Cardiac fibroblast (primary cell): ENCODE results near the gene PADI2.

Experiments used
- DNase-seq, 2 donors: peaks; one replicate each; pipeline versions ENCODE4 v3.0.0 to v3.0.0-alpha.2; 2010; ENCODE audit warnings: low read depth in 2 of 2
- H3K4me3 ChIP-seq, 2 donors: replicated peaks in 1 of 2; 1 replicate in 1 of 2; 2 replicates in 1 of 2; pipeline ENCODE4 v1.5.1; 2011; ENCODE audit warnings: low read depth in 2 of 2, low read length in 2 of 2, mild to moderate bottlenecking in 2 of 2, moderate library complexity in 1 of 2
- TF ChIP-seq, protein P1 (sequence below): IDR thresholded peaks from one replicate; pipeline ENCODE4 v1.5.1; 2011; ENCODE audit warnings: low read depth, mild to moderate bottlenecking, low read length, inconsistent platforms

The PADI2 gene

DNA sequence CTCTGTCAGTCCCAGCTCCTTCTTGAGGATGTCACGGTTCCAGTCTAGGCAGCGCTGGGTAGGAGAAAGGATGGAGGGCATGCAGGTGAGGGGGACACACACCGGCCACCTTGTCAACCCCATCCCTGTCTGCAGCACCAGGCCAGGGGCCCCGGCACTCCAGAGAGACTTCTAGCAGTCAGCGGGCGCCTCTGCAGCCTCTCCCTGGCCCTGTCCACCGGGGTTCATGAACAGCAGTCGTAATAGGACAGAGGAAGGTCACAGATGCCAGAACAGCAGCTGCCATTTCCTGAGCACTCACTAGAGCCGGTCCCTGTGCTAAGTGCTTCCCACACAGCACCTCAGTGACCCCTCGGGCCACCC is 49.1 kb downstream of the PADI2 start:
- TF ChIP-seq, protein P1, sequence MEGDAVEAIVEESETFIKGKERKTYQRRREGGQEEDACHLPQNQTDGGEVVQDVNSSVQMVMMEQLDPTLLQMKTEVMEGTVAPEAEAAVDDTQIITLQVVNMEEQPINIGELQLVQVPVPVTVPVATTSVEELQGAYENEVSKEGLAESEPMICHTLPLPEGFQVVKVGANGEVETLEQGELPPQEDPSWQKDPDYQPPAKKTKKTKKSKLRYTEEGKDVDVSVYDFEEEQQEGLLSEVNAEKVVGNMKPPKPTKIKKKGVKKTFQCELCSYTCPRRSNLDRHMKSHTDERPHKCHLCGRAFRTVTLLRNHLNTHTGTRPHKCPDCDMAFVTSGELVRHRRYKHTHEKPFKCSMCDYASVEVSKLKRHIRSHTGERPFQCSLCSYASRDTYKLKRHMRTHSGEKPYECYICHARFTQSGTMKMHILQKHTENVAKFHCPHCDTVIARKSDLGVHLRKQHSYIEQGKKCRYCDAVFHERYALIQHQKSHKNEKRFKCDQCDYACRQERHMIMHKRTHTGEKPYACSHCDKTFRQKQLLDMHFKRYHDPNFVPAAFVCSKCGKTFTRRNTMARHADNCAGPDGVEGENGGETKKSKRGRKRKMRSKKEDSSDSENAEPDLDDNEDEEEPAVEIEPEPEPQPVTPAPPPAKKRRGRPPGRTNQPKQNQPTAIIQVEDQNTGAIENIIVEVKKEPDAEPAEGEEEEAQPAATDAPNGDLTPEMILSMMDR: no peak
- no peak overlapping the region for H3K4me3 ChIP-seq
- no peak for DNase-seq

GRCh38 chr1:17069452-17070162 is 49.6 kb downstream of the PADI2 start:
- H3K4me3 ChIP-seq: no peak overlapping the region
- TF ChIP-seq, protein P1: no peak
- DNase-seq: no peak

DNA sequence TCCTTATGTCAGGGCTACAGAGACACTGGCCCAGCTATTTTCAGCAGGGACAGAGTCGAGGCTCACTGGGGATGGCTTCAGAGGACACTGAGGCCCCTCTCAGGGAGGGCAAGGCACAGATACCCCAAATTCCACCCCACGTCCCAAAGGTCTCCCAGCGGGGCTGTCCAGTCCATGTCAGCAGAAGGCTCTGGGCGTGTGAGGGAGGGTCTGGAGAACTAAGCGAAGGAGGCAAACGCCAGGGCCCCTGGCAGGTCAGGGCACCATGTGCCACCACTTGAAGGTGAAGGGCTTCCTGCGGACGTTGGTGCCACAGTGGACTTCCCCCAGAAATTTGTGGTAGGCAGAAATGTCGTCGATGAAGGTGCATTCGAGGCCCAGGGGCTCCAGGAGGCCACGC is 50.5 kb downstream of the PADI2 start:
- TF ChIP-seq, protein P1: no peak
- DNase-seq: no peak
- H3K4me3 ChIP-seq: no peak overlapping the region

- H3K4me3 ChIP-seq: no peak overlapping the region
- no peak for DNase-seq
- TF ChIP-seq, protein P1: no peak
Observed at GRCh38 chr1:17067465-17068240, 51.6 kb downstream of the PADI2 start.

- DNase-seq: no peak
- TF ChIP-seq, protein P1: no peak
- no peak overlapping the region for H3K4me3 ChIP-seq
Observed at GRCh38 chr1:17067069-17067426, 52.2 kb downstream of the PADI2 start.

- no peak overlapping the region for H3K4me3 ChIP-seq
- DNase-seq: no peak
- TF ChIP-seq, protein P1: no peak
Observed at GRCh38 chr1:17066361-17067068, 52.7 kb downstream of the PADI2 start.
